Measurements from ENCODE around the gene LPP. TPM values are rescaled to one million over a fixed set of nuclear protein-coding genes. Genes with fewer than 3 reads are reported as not detected.

LPP gene
- total and polyA plus RNA-seq, 5 donors from 2014 or later = 14.5 to 102 (median 21.7) TPM

DNA sequence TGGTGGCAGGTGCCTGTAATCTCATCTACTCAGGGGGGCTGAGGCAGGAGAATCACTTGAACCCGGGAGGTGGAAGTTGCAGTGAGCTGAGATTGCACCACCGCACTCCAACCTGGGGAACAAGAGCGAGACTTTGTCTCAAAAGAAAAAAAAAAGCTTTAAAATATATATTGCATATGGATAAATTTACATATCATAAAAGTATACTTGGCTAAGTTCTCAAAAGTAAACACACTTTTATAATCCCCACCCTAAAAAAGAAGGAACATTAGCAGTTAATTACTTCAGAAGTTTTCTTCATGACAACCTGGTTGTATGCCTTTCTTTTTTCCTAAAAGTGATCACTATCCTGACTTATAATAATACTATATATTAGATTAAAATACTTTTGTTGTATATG lies 648.7 kb downstream of the LPP start:
- no peak overlapping the region for H3K4me3 Mint-ChIP-seq
- no peak overlapping the region for H3K27ac ChIP-seq (ENCODE audit: insufficient read depth, low read length, poor library complexity, severe bottlenecking)
- H3K4me3 ChIP-seq (ENCODE audit: low read depth, low read length) = no peak overlapping the region
- DNase-seq (no peak), ATAC-seq (ENCODE audit: low read depth in 2 of 2) (no peak)
- peaks cover 0 to 14% (median 6%) of the 10 kb centered on the region in 7 donors for H3K9me3 Mint-ChIP-seq
- peaks cover 14% of the 10 kb centered on the region in 2 experiments for H3K9me3 ChIP-seq (ENCODE audit: control insufficient read depth in 2 of 2, low read length in 2 of 2)
- no peaks in the 10 kb centered on the region for H3K36me3 Mint-ChIP-seq
- peaks cover 0 to 12% (median 1%) of the 10 kb centered on the region in 4 donors for H3K4me1 Mint-ChIP-seq
- no peaks in the 10 kb centered on the region for H3K27me3 ChIP-seq (ENCODE audit: control insufficient read depth, insufficient read depth, low read length)
- H3K4me1 ChIP-seq (ENCODE audit: control insufficient read depth, insufficient read depth, low read length, poor library complexity, severe bottlenecking) = no peaks in the 10 kb centered on the region
- no peaks in the 10 kb centered on the region for H3K36me3 ChIP-seq (ENCODE audit: control insufficient read depth, insufficient read depth, low read length)
- no peak overlapping the region for H3K27ac Mint-ChIP-seq
- H3K27me3 Mint-ChIP-seq = peaks cover 4% of the 10 kb centered on the region

GRCh38 chr3:188807006-188807405 lies 653.0 kb downstream of the LPP start:
- no peak for DNase-seq
- H3K4me3 Mint-ChIP-seq = no peak overlapping the region
- ATAC-seq (ENCODE audit: low read depth in 2 of 2) = no peak
- H3K27ac Mint-ChIP-seq = no peak overlapping the region
- Histone ChIP-seq H3K4me1 (ENCODE audit: control insufficient read depth, insufficient read depth, low read length, poor library complexity, severe bottlenecking) (no peaks in the 10 kb centered on the region), H3K9me3 (ENCODE audit: control insufficient read depth in 2 of 2, low read length in 2 of 2) (peaks cover 17 to 26% of the 10 kb centered on the region in 2 experiments), H3K36me3 (ENCODE audit: control insufficient read depth, insufficient read depth, low read length) (no peaks in the 10 kb centered on the region), H3K27ac (ENCODE audit: insufficient read depth, low read length, poor library complexity, severe bottlenecking) (no peak overlapping the region), H3K4me3 (ENCODE audit: low read depth, low read length) (no peak overlapping the region), H3K27me3 (ENCODE audit: control insufficient read depth, insufficient read depth, low read length) (no peaks in the 10 kb centered on the region)
- H3K27me3 Mint-ChIP-seq = peaks cover 4% of the 10 kb centered on the region
- H3K4me1 Mint-ChIP-seq = peaks cover 0 to 14% (median 4%) of the 10 kb centered on the region in 4 donors
- peaks cover 4 to 24% (median 13%) of the 10 kb centered on the region in 7 donors for H3K9me3 Mint-ChIP-seq
- peaks cover 3% of the 10 kb centered on the region for H3K36me3 Mint-ChIP-seq

GRCh38 chr3:188812198-188812597 lies 658.2 kb downstream of the LPP start:
- ATAC-seq (ENCODE audit: low read depth in 2 of 2) (no peak), DNase-seq (no peak)
- no peaks in the 10 kb centered on the region for H3K36me3 ChIP-seq (ENCODE audit: control insufficient read depth, insufficient read depth, low read length)
- no peaks in the 10 kb centered on the region for H3K27me3 ChIP-seq (ENCODE audit: control insufficient read depth, insufficient read depth, low read length)
- Mint-ChIP-seq H3K4me1 (peaks cover 0 to 9% (median 5%) of the 10 kb centered on the region in 4 donors), H3K27me3 (no peaks in the 10 kb centered on the region), H3K27ac (no peak overlapping the region), H3K4me3 (no peak overlapping the region), H3K36me3 (peaks cover 3% of the 10 kb centered on the region), H3K9me3 (peaks cover 5 to 15% (median 6%) of the 10 kb centered on the region in 7 donors)
- H3K4me3 ChIP-seq (ENCODE audit: low read depth, low read length) = no peak overlapping the region
- peaks cover 8 to 16% of the 10 kb centered on the region in 2 experiments for H3K9me3 ChIP-seq (ENCODE audit: control insufficient read depth in 2 of 2, low read length in 2 of 2)
- no peak overlapping the region for H3K27ac ChIP-seq (ENCODE audit: insufficient read depth, low read length, poor library complexity, severe bottlenecking)
- no peaks in the 10 kb centered on the region for H3K4me1 ChIP-seq (ENCODE audit: control insufficient read depth, insufficient read depth, low read length, poor library complexity, severe bottlenecking)

DNA sequence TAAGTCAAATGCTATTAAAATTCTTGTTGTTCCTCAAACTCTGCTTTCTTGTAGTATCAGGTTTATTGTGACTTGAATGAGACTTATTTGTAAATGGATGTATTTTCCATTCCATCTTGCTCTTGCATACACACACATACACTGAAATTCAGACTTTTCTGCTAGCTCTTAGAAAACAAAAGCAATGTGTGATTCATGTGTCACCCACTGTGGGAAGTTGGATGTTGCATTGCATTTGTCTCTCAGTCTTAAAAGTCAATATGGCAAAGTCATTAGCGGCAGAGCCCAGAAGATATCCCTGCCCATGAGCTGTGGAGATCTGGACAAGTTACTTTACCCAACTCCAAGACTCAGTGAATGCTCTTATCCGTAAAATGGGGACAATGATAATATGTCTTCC lies 660.6 kb downstream of the LPP start:
- Histone ChIP-seq H3K4me1 (ENCODE audit: control insufficient read depth, insufficient read depth, low read length, poor library complexity, severe bottlenecking) (no peaks in the 10 kb centered on the region), H3K27me3 (ENCODE audit: control insufficient read depth, insufficient read depth, low read length) (no peaks in the 10 kb centered on the region), H3K4me3 (ENCODE audit: low read depth, low read length) (no peak overlapping the region), H3K9me3 (ENCODE audit: control insufficient read depth in 2 of 2, low read length in 2 of 2) (no peaks in the 10 kb centered on the region), H3K27ac (ENCODE audit: insufficient read depth, low read length, poor library complexity, severe bottlenecking) (no peak overlapping the region), H3K36me3 (ENCODE audit: control insufficient read depth, insufficient read depth, low read length) (no peaks in the 10 kb centered on the region)
- H3K4me3 Mint-ChIP-seq = no peak overlapping the region
- peaks cover 0 to 4% (median 1%) of the 10 kb centered on the region in 4 donors for H3K4me1 Mint-ChIP-seq
- peaks cover 4% of the 10 kb centered on the region for H3K27me3 Mint-ChIP-seq
- H3K27ac Mint-ChIP-seq = no peak overlapping the region
- no peak for ATAC-seq (ENCODE audit: low read depth in 2 of 2)
- no peaks in the 10 kb centered on the region for H3K36me3 Mint-ChIP-seq
- no peak for DNase-seq
- H3K9me3 Mint-ChIP-seq = peaks cover 0 to 6% (median 0%) of the 10 kb centered on the region in 7 donors

DNA sequence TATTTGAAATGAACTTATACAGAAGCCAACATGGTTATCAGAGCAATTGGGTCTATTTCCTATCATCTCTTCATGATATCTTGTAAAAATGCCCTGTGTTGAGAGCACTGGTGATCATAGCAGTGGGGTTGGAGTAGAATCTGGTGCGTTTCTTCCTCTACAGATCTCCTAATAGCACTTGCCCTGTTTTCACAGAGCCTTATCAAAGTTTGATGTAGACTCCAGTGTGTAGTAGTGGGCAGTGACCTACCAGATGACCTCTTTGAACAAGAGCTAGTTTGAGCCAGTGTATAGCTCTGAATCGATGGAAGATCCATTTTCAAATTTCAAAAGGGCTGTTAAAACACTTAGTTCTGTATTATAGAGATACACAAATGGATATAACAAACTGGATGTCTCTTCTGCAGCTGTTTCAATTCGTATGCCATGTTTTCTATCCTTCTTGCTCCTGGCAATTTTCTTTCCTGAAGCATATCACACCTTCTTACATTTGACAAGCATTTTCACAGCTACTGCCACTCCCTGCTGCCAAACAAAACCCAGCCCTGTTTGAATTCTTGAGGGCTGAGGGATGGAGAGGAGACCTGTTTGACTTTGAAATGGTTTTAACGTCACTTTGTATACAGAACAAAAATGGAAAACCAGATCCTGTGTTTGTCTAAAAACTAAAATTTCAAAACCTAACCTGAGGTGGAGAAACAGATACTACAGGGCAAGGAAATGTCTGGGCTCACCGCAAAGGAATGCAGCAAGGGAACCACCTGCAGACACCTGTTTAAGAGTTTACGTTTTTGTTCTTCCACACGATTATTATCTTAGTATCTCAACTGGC lies 663.4 kb downstream of the LPP start:
- H3K27me3 Mint-ChIP-seq = peaks cover 4% of the 10 kb centered on the region
- no peak overlapping the region for H3K4me3 ChIP-seq (ENCODE audit: low read depth, low read length)
- H3K9me3 ChIP-seq (ENCODE audit: control insufficient read depth in 2 of 2, low read length in 2 of 2) = no peaks in the 10 kb centered on the region
- no peak overlapping the region for H3K27ac Mint-ChIP-seq
- peaks cover 0 to 3% (median 0%) of the 10 kb centered on the region in 7 donors for H3K9me3 Mint-ChIP-seq
- no peaks in the 10 kb centered on the region for H3K36me3 ChIP-seq (ENCODE audit: control insufficient read depth, insufficient read depth, low read length)
- ATAC-seq (ENCODE audit: low read depth in 2 of 2) (no peak), DNase-seq (no peak)
- H3K36me3 Mint-ChIP-seq = no peaks in the 10 kb centered on the region
- H3K4me3 Mint-ChIP-seq = no peak overlapping the region
- no peak overlapping the region for H3K27ac ChIP-seq (ENCODE audit: insufficient read depth, low read length, poor library complexity, severe bottlenecking)
- peaks cover 0 to 6% (median 0%) of the 10 kb centered on the region in 4 donors for H3K4me1 Mint-ChIP-seq
- H3K4me1 ChIP-seq (ENCODE audit: control insufficient read depth, insufficient read depth, low read length, poor library complexity, severe bottlenecking) = no peaks in the 10 kb centered on the region
- H3K27me3 ChIP-seq (ENCODE audit: control insufficient read depth, insufficient read depth, low read length) = no peaks in the 10 kb centered on the region

- no peaks in the 10 kb centered on the region for H3K36me3 Mint-ChIP-seq
- Histone ChIP-seq H3K36me3 (ENCODE audit: control insufficient read depth, insufficient read depth, low read length) (no peaks in the 10 kb centered on the region), H3K9me3 (ENCODE audit: control insufficient read depth in 2 of 2, low read length in 2 of 2) (no peaks in the 10 kb centered on the region), H3K27me3 (ENCODE audit: control insufficient read depth, insufficient read depth, low read length) (no peaks in the 10 kb centered on the region), H3K27ac (ENCODE audit: insufficient read depth, low read length, poor library complexity, severe bottlenecking) (no peak overlapping the region), H3K4me1 (ENCODE audit: control insufficient read depth, insufficient read depth, low read length, poor library complexity, severe bottlenecking) (no peaks in the 10 kb centered on the region), H3K4me3 (ENCODE audit: low read depth, low read length) (no peak overlapping the region)
- peaks cover 0 to 6% (median 0%) of the 10 kb centered on the region in 4 donors for H3K4me1 Mint-ChIP-seq
- H3K27ac Mint-ChIP-seq = no peak overlapping the region
- ATAC-seq (ENCODE audit: low read depth in 2 of 2) = no peak
- H3K27me3 Mint-ChIP-seq = peaks cover 4% of the 10 kb centered on the region
- H3K4me3 Mint-ChIP-seq = no peak overlapping the region
- H3K9me3 Mint-ChIP-seq = peaks cover 0 to 3% (median 0%) of the 10 kb centered on the region in 7 donors
- no peak for DNase-seq
Measured at GRCh38 chr3:188817935-188818269, 663.9 kb downstream of the LPP start.

DNA sequence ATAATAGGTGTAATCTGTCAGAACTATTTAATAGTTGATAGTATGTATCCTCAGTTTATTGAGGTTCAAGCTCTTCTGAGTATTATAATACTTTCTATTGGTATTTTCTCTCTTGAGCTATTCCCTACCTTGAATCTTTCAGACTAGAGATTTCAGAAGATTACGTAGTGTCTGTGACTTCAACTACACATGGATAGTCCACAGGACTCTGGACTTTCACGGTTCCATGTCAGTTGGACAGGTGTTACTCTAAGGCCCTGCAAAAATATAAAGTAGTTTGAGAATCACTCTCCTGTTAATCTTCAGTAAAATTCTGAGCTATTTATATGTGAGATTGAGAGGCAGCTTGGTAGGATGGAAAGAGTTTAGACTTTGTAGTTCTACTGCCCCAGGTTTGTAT lies 664.3 kb downstream of the LPP start:
- Mint-ChIP-seq H3K4me3 (no peak overlapping the region), H3K36me3 (no peaks in the 10 kb centered on the region), H3K27me3 (peaks cover 4% of the 10 kb centered on the region), H3K9me3 (peaks cover 0 to 3% (median 0%) of the 10 kb centered on the region in 7 donors), H3K27ac (no peak overlapping the region), H3K4me1 (peaks cover 0 to 6% (median 0%) of the 10 kb centered on the region in 4 donors)
- Histone ChIP-seq H3K4me1 (ENCODE audit: control insufficient read depth, insufficient read depth, low read length, poor library complexity, severe bottlenecking) (no peaks in the 10 kb centered on the region), H3K4me3 (ENCODE audit: low read depth, low read length) (no peak overlapping the region), H3K9me3 (ENCODE audit: control insufficient read depth in 2 of 2, low read length in 2 of 2) (no peaks in the 10 kb centered on the region), H3K27ac (ENCODE audit: insufficient read depth, low read length, poor library complexity, severe bottlenecking) (no peak overlapping the region), H3K27me3 (ENCODE audit: control insufficient read depth, insufficient read depth, low read length) (no peaks in the 10 kb centered on the region), H3K36me3 (ENCODE audit: control insufficient read depth, insufficient read depth, low read length) (no peaks in the 10 kb centered on the region)
- ATAC-seq (ENCODE audit: low read depth in 2 of 2) = no peak
- no peak for DNase-seq

GRCh38 chr3:188819939-188820338 lies 666.0 kb downstream of the LPP start:
- Histone ChIP-seq H3K4me3 (ENCODE audit: low read depth, low read length) (no peak overlapping the region), H3K27ac (ENCODE audit: insufficient read depth, low read length, poor library complexity, severe bottlenecking) (no peak overlapping the region), H3K36me3 (ENCODE audit: control insufficient read depth, insufficient read depth, low read length) (no peaks in the 10 kb centered on the region), H3K9me3 (ENCODE audit: control insufficient read depth in 2 of 2, low read length in 2 of 2) (no peaks in the 10 kb centered on the region), H3K27me3 (ENCODE audit: control insufficient read depth, insufficient read depth, low read length) (no peaks in the 10 kb centered on the region), H3K4me1 (ENCODE audit: control insufficient read depth, insufficient read depth, low read length, poor library complexity, severe bottlenecking) (no peaks in the 10 kb centered on the region)
- Mint-ChIP-seq H3K4me3 (no peak overlapping the region), H3K36me3 (no peaks in the 10 kb centered on the region), H3K9me3 (peaks cover 0 to 2% (median 0%) of the 10 kb centered on the region in 7 donors), H3K27ac (no peak overlapping the region), H3K4me1 (peaks cover 0 to 6% (median 0%) of the 10 kb centered on the region in 4 donors), H3K27me3 (peaks cover 4% of the 10 kb centered on the region)
- ATAC-seq (ENCODE audit: low read depth in 2 of 2) = no peak
- no peak for DNase-seq

Measured in CD4-positive, CD25-positive, alpha-beta regulatory T cell (primary cell).